HG03565 (cell line): ENCODE measurements around the gene LHX1.

Source experiments
- ATAC-seq: cut with Tn5 transposase; IDR thresholded peaks from one replicate; pipeline ENCODE4 v1.9.1; 2021; ENCODE audit warnings: mild to moderate bottlenecking, moderate library complexity; ENCODE audit not compliant: unreplicated experiment

Gene LHX1

GRCh38 chr17:36937001-36937958 lies at the start of gene LHX1:
LHX1 (plus strand) TSS chr17:36937475; CDS start chr17:36938198, 723 bp downstream.
- ATAC-seq: no peak

- ATAC-seq: no peak
These were observed 48.9 kb upstream of the LHX1 start for GRCh38 chr17:36888236-36888951.

GRCh38 chr17:36889770-36890349 lies 47.4 kb upstream of the LHX1 start:
- no peak for ATAC-seq

- ATAC-seq: no peak
These were observed 46.7 kb upstream of the LHX1 start for GRCh38 chr17:36890398-36891168.

GRCh38 chr17:36892112-36892838 lies 45.0 kb upstream of the LHX1 start:
- ATAC-seq: no peak

DNA sequence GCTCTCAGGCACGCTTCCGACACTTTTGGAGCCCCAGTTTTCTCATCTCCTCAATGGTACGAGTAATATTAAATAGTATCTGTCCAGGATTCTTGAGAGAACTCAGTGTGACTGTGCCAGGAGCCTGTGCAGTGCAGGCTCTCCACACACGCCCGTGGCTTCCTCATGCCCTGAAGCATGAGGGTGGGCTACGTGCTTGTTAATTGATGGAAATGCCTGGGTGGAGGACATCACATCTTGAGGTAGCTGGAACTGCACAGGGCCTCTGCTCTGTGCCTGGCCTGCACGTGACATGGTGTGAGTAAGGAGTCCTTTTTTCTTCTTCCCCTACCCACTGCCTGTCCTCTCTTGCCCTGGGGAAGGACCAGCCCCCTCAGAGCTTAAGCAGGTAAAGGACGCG lies 43.1 kb upstream of the LHX1 start:
- ATAC-seq: no peak

DNA sequence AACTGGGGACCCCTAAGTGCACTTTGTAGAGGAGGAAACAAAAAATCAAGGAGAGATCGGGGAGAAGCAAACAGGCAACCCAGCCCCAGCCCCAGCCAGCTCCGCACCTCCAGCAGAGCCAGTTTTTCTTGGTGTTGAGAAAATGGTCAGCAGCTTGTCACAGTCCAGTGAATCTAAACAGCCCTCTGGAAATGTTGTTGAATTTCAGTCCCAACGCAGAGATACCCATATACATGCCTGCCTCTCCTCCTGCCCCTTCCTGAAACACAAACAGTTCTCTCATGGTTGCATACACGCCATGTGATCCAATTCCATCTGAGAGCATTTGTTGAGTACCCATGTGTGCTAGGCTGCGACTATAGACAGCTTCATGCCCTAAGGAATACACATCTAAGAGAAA lies 42.4 kb upstream of the LHX1 start:
- ATAC-seq: no peak

- ATAC-seq: no peak
These were observed 37.8 kb upstream of the LHX1 start for GRCh38 chr17:36899250-36900159.

GRCh38 chr17:36900160-36900512 lies 37.1 kb upstream of the LHX1 start:
- no peak for ATAC-seq

GRCh38 chr17:36901506-36901905 lies 35.8 kb upstream of the LHX1 start:
- ATAC-seq: no peak

- ATAC-seq: no peak
These were observed 29.9 kb upstream of the LHX1 start for GRCh38 chr17:36907407-36907806.

DNA sequence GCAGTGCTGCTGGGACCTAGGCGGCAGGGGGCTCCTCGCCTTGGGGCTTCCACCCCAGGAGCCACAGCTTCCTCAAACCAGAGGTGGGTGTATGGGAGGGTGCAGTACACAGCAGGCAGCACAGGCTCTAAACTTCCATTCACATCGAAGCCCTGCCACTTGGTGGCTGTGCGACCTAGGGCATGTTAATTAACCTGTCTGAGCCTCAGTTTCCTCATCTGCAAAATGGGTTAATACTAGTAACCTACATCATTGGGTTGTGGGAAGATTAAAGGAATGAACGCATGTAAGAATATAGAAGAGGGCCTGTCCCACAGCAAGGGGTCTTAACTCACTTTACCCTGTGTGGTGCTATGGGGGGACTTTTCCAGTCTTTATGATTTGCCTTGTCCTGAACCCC lies 26.8 kb upstream of the LHX1 start:
- no peak for ATAC-seq

DNA sequence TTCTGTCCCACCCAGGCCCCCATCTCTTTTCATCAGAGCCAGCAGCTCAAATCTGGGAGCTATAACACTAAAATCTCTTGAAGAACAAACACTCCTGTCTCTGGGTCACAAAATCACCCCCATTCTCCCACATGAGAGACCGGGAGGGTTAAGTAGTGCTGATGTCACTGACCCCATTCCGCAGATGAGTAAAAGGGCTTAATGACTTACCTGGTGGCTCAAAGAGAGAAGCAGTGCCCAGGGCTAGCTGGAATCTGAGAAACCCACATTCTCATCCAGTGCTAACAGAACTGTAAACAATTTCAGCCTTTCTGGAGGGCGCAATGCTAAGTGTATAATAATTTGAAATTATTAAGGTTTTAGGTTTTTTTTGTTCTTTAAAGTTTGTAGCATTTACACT lies 26.3 kb upstream of the LHX1 start:
- no peak for ATAC-seq

DNA sequence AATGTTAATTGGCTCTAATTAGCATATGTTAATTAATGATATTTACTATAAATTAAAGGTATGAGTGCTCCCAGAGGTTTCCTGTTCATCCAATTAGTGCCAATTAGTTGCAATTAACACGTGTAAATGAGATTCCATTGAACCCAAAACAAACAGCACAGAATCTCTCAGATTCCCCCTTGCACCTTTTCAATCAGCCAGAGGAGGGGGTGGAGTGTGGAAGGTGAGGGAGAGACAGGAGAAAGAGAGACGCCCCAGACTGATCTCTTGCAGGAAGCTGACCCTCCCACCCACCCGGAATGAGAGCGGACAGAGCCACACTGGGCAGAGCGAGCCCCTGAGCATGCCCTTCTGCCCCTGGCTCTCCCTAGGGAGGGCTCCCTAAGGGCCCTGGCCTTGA lies 24.1 kb upstream of the LHX1 start:
- ATAC-seq: no peak

DNA sequence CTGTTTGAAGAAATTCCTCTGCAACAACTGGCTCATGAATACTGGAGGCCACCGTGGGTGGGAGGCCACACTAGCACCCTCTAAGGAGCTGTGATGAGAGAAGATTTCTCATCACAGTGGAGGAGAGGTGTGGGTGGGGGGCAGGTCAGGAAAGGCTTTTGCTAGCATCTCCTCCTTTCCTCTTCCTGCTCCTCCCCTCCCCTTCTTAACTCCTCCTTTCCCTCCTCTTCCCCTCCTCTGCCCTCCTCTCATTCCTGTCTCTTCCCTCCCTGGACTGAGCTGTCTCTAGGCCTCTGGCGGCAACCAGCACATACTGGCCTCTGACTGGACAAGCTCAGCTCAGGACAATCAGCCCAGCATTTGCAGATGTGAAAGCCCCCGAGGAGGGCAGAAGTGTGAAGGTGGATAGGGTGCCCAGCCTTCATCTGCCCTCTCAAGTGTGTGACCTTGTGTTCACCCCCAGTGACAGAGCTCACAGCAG lies 19.0 kb upstream of the LHX1 start:
- ATAC-seq: no peak

DNA sequence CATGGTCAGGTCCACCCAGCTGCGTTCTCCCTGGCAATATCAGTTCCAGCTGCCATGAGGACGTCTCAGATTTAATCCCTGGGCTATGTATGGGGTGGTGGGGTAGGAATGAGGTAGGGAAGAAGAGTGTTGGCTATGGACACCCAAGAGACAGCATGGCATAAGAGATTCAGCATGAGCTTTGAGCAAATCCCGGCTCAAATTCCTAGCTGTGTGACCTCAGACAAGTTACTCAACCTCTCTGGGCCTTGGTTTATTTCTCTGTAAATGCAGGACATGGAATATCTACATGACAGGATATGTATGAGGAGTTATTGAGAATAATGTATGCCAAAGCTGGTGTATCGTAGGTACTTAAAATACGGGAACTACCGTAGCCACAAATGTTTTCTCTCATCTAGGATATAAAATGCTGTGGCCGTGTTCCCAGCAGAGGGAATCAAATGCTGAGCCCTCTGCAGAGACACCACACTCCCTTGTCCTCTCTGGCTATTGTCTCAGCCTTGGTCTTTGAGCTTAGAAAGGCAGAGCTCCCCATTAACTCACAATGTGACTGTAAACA lies 17.8 kb upstream of the LHX1 start:
- ATAC-seq: no peak

- ATAC-seq: no peak
These were observed 17.0 kb upstream of the LHX1 start for GRCh38 chr17:36920032-36921005.
